Hypothalamus (tissue), 51 donors: Measurements from ENCODE around the gene HBA2.
"Not testable (repeated sequence)": the region's sequence is repeated elsewhere in the genome, so short reads cannot be mapped to it uniquely, and the experiment has no call there.

Source experiments
- DNase-seq, 51 donors: peaks; one replicate each; lab custom pipeline; 2025; lab: John Stamatoyannopoulos, UW

Gene HBA2

GRCh38 chr16:172374-172941 is at the start of gene HBA2:
Gene HBA2, plus strand, starts transcription at chr16:172876. Its CDS starts 37 bp downstream, at chr16:172913.
- not testable (repeated sequence) for DNase-seq

GRCh38 chr16:123558-124350 is 48.9 kb upstream of the HBA2 start:
- not testable (repeated sequence) for DNase-seq

GRCh38 chr16:125011-125410 is 47.7 kb upstream of the HBA2 start:
- no peak for DNase-seq

GRCh38 chr16:129075-129474 is 43.6 kb upstream of the HBA2 start:
- no peak for DNase-seq

- no peak for DNase-seq
These were observed 42.0 kb upstream of the HBA2 start for GRCh38 chr16:130533-131173.

- no peak for DNase-seq
These were observed 40.6 kb upstream of the HBA2 start for GRCh38 chr16:132120-132519.

- no peak for DNase-seq
These were observed 39.0 kb upstream of the HBA2 start for GRCh38 chr16:133716-134115.

GRCh38 chr16:138049-138417 is 34.6 kb upstream of the HBA2 start:
- peak in 8 of 51 donors; percentile 6 to 28 (median 14) for DNase-seq

GRCh38 chr16:140175-140857 is 32.4 kb upstream of the HBA2 start:
- DNase-seq = no peak

- DNase-seq = peak in 13 of 51 donors; percentile 5 to 45 (median 15)
These were observed 30.2 kb upstream of the HBA2 start for GRCh38 chr16:142405-142967.

- DNase-seq = no peak
These were observed 29.6 kb upstream of the HBA2 start for GRCh38 chr16:143047-143446.

GRCh38 chr16:143456-143855 is 29.2 kb upstream of the HBA2 start:
- no peak for DNase-seq

- no peak for DNase-seq
These were observed 27.9 kb upstream of the HBA2 start for GRCh38 chr16:144797-145252.

GRCh38 chr16:146646-147045 is 26.0 kb upstream of the HBA2 start:
- DNase-seq = no peak

GRCh38 chr16:149024-149660 is 23.5 kb upstream of the HBA2 start:
- no peak for DNase-seq

GRCh38 chr16:152141-153128 is 20.2 kb upstream of the HBA2 start, which contains the start of gene HBZ:
Gene HBZ, plus strand, starts transcription at chr16:152644. Its CDS starts 266 bp downstream, at chr16:152910.
- no peak for DNase-seq

GRCh38 chr16:153129-153521 is 19.6 kb upstream of the HBA2 start:
- not testable (repeated sequence) for DNase-seq

GRCh38 chr16:153550-154216 is 19.0 kb upstream of the HBA2 start:
- not testable (repeated sequence) for DNase-seq
